Trophoblast cell (in vitro differentiated cells and primary cell): ENCODE measurements around the gene CHMP3.

Experiments
- DNase-seq, 2 donors: peaks; one replicate each; pipeline ENCODE4 v3.0.0-alpha.2; 2016
- H2AFZ ChIP-seq: 2 replicates; pipeline ENCODE4 v1.6.1; 2013; ENCODE audit warnings: low read length, moderate library complexity, mild to moderate bottlenecking; ENCODE audit not compliant: insufficient read depth, poor library complexity
- H2AK5ac ChIP-seq: 2 replicates; pipeline ENCODE4 v1.6.1; 2013; ENCODE audit warnings: mild to moderate bottlenecking, low read length
- H2BK120ac ChIP-seq: 2 replicates; pipeline ENCODE4 v1.6.1; 2013; ENCODE audit warnings: low read length, mild to moderate bottlenecking, moderate library complexity; ENCODE audit not compliant: insufficient read depth, poor library complexity
- H2BK12ac ChIP-seq: 2 replicates; pipeline ENCODE4 v1.6.1; 2013; ENCODE audit warnings: mild to moderate bottlenecking, low read length, moderate library complexity
- H2BK5ac ChIP-seq: 2 replicates; pipeline ENCODE4 v1.6.1; 2013; ENCODE audit warnings: low read length, low read depth, moderate library complexity, mild to moderate bottlenecking; ENCODE audit not compliant: poor library complexity
- H3K14ac ChIP-seq: 2 replicates; pipeline ENCODE4 v1.6.1; 2013; ENCODE audit warnings: mild to moderate bottlenecking, low read length
- H3K18ac ChIP-seq: 2 replicates; pipeline ENCODE4 v1.6.1; 2013; ENCODE audit warnings: mild to moderate bottlenecking, low read length
- H3K23ac ChIP-seq: 2 replicates; pipeline ENCODE4 v1.6.1; 2013; ENCODE audit warnings: low read length
- H3K27ac ChIP-seq: 2 replicates; pipeline ENCODE4 v1.5.1; 2013; ENCODE audit warnings: low read depth, mild to moderate bottlenecking, inconsistent platforms, low read length, moderate library complexity
- H3K27me3 ChIP-seq: 2 replicates; pipeline ENCODE4 v1.6.1; 2013; ENCODE audit warnings: inconsistent platforms, mild to moderate bottlenecking, low read length, moderate library complexity; ENCODE audit not compliant: insufficient read depth
- H3K36me3 ChIP-seq, 2 experiments: 1 replicate in 1 of 2; 2 replicates in 1 of 2; pipeline ENCODE4 v1.6.1; 2013; ENCODE audit warnings: low read length in 2 of 2, mild to moderate bottlenecking in 2 of 2, moderate library complexity in 1 of 2; ENCODE audit not compliant: insufficient read depth in 2 of 2, control insufficient read depth in 1 of 2
- H3K4ac ChIP-seq: 2 replicates; pipeline ENCODE4 v1.6.1; 2013; ENCODE audit warnings: low read depth, mild to moderate bottlenecking, low read length, moderate library complexity
- H3K4me1 ChIP-seq, 2 experiments: 1 replicate in 1 of 2; 2 replicates in 1 of 2; pipeline ENCODE4 v1.6.1; 2013; ENCODE audit warnings: low read length in 2 of 2, mild to moderate bottlenecking in 2 of 2, moderate library complexity in 1 of 2; ENCODE audit not compliant: insufficient read depth in 2 of 2, control insufficient read depth in 1 of 2
- H3K4me2 ChIP-seq: 2 replicates; pipeline ENCODE4 v1.6.1; 2013; ENCODE audit warnings: inconsistent platforms, mild to moderate bottlenecking, low read length, moderate library complexity
- H3K4me3 ChIP-seq: 2 replicates; pipeline ENCODE4 v1.5.1; 2013; ENCODE audit warnings: mild to moderate bottlenecking, low read depth, low read length, inconsistent platforms
- H3K79me1 ChIP-seq: one replicate; pipeline ENCODE4 v1.6.1; 2013; ENCODE audit warnings: low read length
- H3K79me2 ChIP-seq: 2 replicates; pipeline ENCODE4 v1.6.1; 2013; ENCODE audit warnings: low read length, mild to moderate bottlenecking; ENCODE audit not compliant: control insufficient read depth, insufficient read depth, poor library complexity
- H3K9ac ChIP-seq: 2 replicates; pipeline ENCODE4 v1.6.1; 2013; ENCODE audit warnings: mild to moderate bottlenecking, low read length
- H3K9me3 ChIP-seq: 2 replicates; pipeline ENCODE4 v1.6.1; 2013; ENCODE audit warnings: low read depth, mild to moderate bottlenecking, control low read depth, inconsistent platforms, low read length; ENCODE audit not compliant: insufficient read depth
- H4K12ac ChIP-seq: 2 replicates; pipeline ENCODE4 v1.6.1; 2013; ENCODE audit warnings: low read depth, mild to moderate bottlenecking, low read length, moderate library complexity
- H4K8ac ChIP-seq: 2 replicates; pipeline ENCODE4 v1.6.1; 2013; ENCODE audit warnings: low read depth, mild to moderate bottlenecking, low read length, moderate library complexity
- H4K91ac ChIP-seq: one replicate; pipeline ENCODE4 v1.6.1; 2013; ENCODE audit warnings: low read depth, mild to moderate bottlenecking, low read length, moderate library complexity
- WGBS: extraction: QIAGEN DNeasy Blood & Tissue Kit; methylation state at CpG from one replicate; pipeline ENCODE4 v1.1.7; 2013; ENCODE audit warnings: missing lambda C conversion rate; ENCODE audit not compliant: insufficient read length, insufficient coverage; ENCODE audit errors: extremely low coverage; 5-methylcytosine and 5-hydroxymethylcytosine counted together

CHMP3 gene

GRCh38 chr2:86482034-86482433, 81.2 kb downstream of the CHMP3 start:
- Histone ChIP-seq H3K79me2 (no peaks in the 10 kb centered on the region), H3K36me3 (peaks cover 25 to 48% of the 10 kb centered on the region in 2 experiments), H3K27ac (no peak overlapping the region), H3K27me3 (no peaks in the 10 kb centered on the region), H3K4ac (no peak overlapping the region), H3K14ac (no peak overlapping the region), H2BK5ac (no peak overlapping the region), H3K23ac (no peak overlapping the region), H3K4me1 (no peaks in the 10 kb centered on the region), H2AK5ac (no peak overlapping the region), H2BK12ac (no peak overlapping the region), H2AFZ (no peak overlapping the region), H4K12ac (no peak overlapping the region), H2BK120ac (no peak overlapping the region), H3K9me3 (no peaks in the 10 kb centered on the region), H3K18ac (no peak overlapping the region), H4K91ac (no peak overlapping the region), H3K9ac (no peak overlapping the region), H3K4me2 (no peak overlapping the region), H3K4me3 (no peak overlapping the region), H4K8ac (no peak overlapping the region), H3K79me1 (no peaks in the 10 kb centered on the region)
- DNase-seq: peak in 1 of 2 donors; percentile 13
- WGBS: no CpG with 5 or more reads among the region's 3 CpGs

- no peak overlapping the region for H4K91ac ChIP-seq
- no peak overlapping the region for H4K8ac ChIP-seq
- no peak overlapping the region for H3K4ac ChIP-seq
- H3K79me2 ChIP-seq: no peaks in the 10 kb centered on the region
- no peak overlapping the region for H3K4me3 ChIP-seq
- H3K9me3 ChIP-seq: no peaks in the 10 kb centered on the region
- H2BK12ac ChIP-seq: no peak overlapping the region
- H3K18ac ChIP-seq: no peak overlapping the region
- H4K12ac ChIP-seq: no peak overlapping the region
- H3K27me3 ChIP-seq: no peaks in the 10 kb centered on the region
- H3K79me1 ChIP-seq: no peaks in the 10 kb centered on the region
- DNase-seq: no peak
- H2AFZ ChIP-seq: no peak overlapping the region
- no CpG with 5 or more reads among the region's 7 CpGs for WGBS
- no peak overlapping the region for H3K27ac ChIP-seq
- H3K9ac ChIP-seq: no peak overlapping the region
- H3K4me2 ChIP-seq: no peak overlapping the region
- peaks cover 22 to 47% of the 10 kb centered on the region in 2 experiments for H3K36me3 ChIP-seq
- H2BK5ac ChIP-seq: no peak overlapping the region
- no peak overlapping the region for H2AK5ac ChIP-seq
- no peak overlapping the region for H3K23ac ChIP-seq
- no peak overlapping the region for H2BK120ac ChIP-seq
- no peak overlapping the region for H3K14ac ChIP-seq
- H3K4me1 ChIP-seq: no peaks in the 10 kb centered on the region
Observed at GRCh38 chr2:86480105-86480504, 83.1 kb downstream of the CHMP3 start.

- H2BK120ac ChIP-seq: no peak overlapping the region
- no peak overlapping the region for H2BK12ac ChIP-seq
- H2AK5ac ChIP-seq: no peak overlapping the region
- no peak overlapping the region for H3K27ac ChIP-seq
- no peaks in the 10 kb centered on the region for H3K27me3 ChIP-seq
- H3K14ac ChIP-seq: no peak overlapping the region
- H2BK5ac ChIP-seq: no peak overlapping the region
- no peak overlapping the region for H3K4ac ChIP-seq
- no peak overlapping the region for H3K23ac ChIP-seq
- H3K18ac ChIP-seq: no peak overlapping the region
- H3K9ac ChIP-seq: no peak overlapping the region
- no peak overlapping the region for H2AFZ ChIP-seq
- no peak overlapping the region for H4K12ac ChIP-seq
- H3K79me2 ChIP-seq: no peaks in the 10 kb centered on the region
- no peaks in the 10 kb centered on the region for H3K4me1 ChIP-seq
- no peak overlapping the region for H3K4me2 ChIP-seq
- H3K36me3 ChIP-seq: peaks cover 16 to 38% of the 10 kb centered on the region in 2 experiments
- H3K9me3 ChIP-seq: no peaks in the 10 kb centered on the region
- no peak overlapping the region for H4K8ac ChIP-seq
- peak in 1 of 2 donors; percentile 12 for DNase-seq
- no peak overlapping the region for H4K91ac ChIP-seq
- no peaks in the 10 kb centered on the region for H3K79me1 ChIP-seq
- H3K4me3 ChIP-seq: no peak overlapping the region
Observed at GRCh38 chr2:86477349-86477748, 85.9 kb downstream of the CHMP3 start.

GRCh38 chr2:86476918-86477317, 86.3 kb downstream of the CHMP3 start:
- Histone ChIP-seq H3K4ac (no peak overlapping the region), H3K9me3 (no peaks in the 10 kb centered on the region), H4K8ac (no peak overlapping the region), H2AK5ac (no peak overlapping the region), H3K79me1 (no peaks in the 10 kb centered on the region), H3K4me3 (no peak overlapping the region), H2BK120ac (no peak overlapping the region), H2BK5ac (no peak overlapping the region), H2BK12ac (no peak overlapping the region), H3K79me2 (no peaks in the 10 kb centered on the region), H3K23ac (no peak overlapping the region), H3K18ac (no peak overlapping the region), H3K27me3 (no peaks in the 10 kb centered on the region), H2AFZ (no peak overlapping the region), H3K9ac (no peak overlapping the region), H3K4me2 (no peak overlapping the region), H3K4me1 (no peaks in the 10 kb centered on the region), H3K36me3 (peaks cover 16 to 35% of the 10 kb centered on the region in 2 experiments), H3K14ac (no peak overlapping the region), H3K27ac (no peak overlapping the region), H4K91ac (no peak overlapping the region), H4K12ac (no peak overlapping the region)
- DNase-seq: no peak
- no CpG with 5 or more reads among the region's 3 CpGs for WGBS
